GM12878 (cell line): Measurements from ENCODE around the gene MMP1. TPM values are rescaled to one million over a fixed set of nuclear protein-coding genes. Genes with fewer than 3 reads are reported as not detected.

Experiments
- ATAC-seq: fragments of 200-7000 bp; cut with Tn5 transposase; 3 replicates; pipeline ENCODE4 v1.9.1; 2020; ENCODE audit warnings: mild to moderate bottlenecking, moderate library complexity
- BruUV-seq: library from RNA; stranded (reverse); fragments of 400-500 nt; replicated peaks from 2 replicates; lab custom pipeline; 2021; lab: Mats Ljungman, UMichigan
- CTCF ChIA-PET: fragments of 300-600 bp; sonication (Branson Sonifier 250); formaldehyde crosslinking; extraction: SDS; loops from one replicate; lab custom pipeline; 2021; ENCODE audit warnings: inconsistent platforms; lab: Yijun Ruan, JAX
- POLR2A ChIA-PET: fragments of 350-600 bp; formaldehyde crosslinking; extraction: SDS; loops from one replicate; lab custom pipeline; 2021; ENCODE audit warnings: inconsistent platforms; lab: Charles Lee
- RAD21 ChIA-PET: fragments of 300-600 bp; sonication (Branson Sonifier 250); formaldehyde crosslinking; loops from one replicate; lab custom pipeline; 2023; ENCODE audit warnings: antibody characterized with exemption; ENCODE audit not compliant: unreplicated experiment; lab: Charles Lee
- SMC1A ChIA-PET: fragments of 300-600 bp; sonication (Branson Sonifier 250); formaldehyde crosslinking; loops from one replicate; lab custom pipeline; 2023; ENCODE audit not compliant: unreplicated experiment, uncharacterized antibody; lab: Charles Lee
- DNase-seq: peaks from one replicate; pipeline ENCODE4 v3.0.0-alpha.2; 2011; ENCODE audit warnings: low read depth, low spot score
- FAIRE-seq: peaks from 3 replicates; lab custom pipeline; 2011; peaks lifted over from hg19 to GRCh38; lab: Jason Lieb, UNC
- H2AFZ ChIP-seq: 2 replicates; pipeline ENCODE4 v1.6.0; 2011; ENCODE audit warnings: low read depth, low read length, control low read depth; ENCODE audit not compliant: control insufficient read depth
- H3K27ac ChIP-seq: 2 replicates; pipeline ENCODE4 v1.5.1; 2011; ENCODE audit warnings: control low read depth; ENCODE audit not compliant: control insufficient read depth, insufficient read depth
- H3K27me3 ChIP-seq, 2 experiments: replicated peaks in 1 of 2; 2 replicates each; pipeline versions ENCODE4 v1.6.0 to v1.6.1; 2011; ENCODE audit warnings: low read length in 1 of 2; ENCODE audit not compliant: control insufficient read depth in 2 of 2, insufficient read depth in 2 of 2
- H3K36me3 ChIP-seq, 2 experiments: 2 replicates each; pipeline ENCODE4 v1.5.1; 2011; ENCODE audit warnings: low read length in 1 of 2; ENCODE audit not compliant: control insufficient read depth in 2 of 2, insufficient read depth in 2 of 2
- H3K4me1 ChIP-seq: 2 replicates; pipeline ENCODE4 v1.6.1; 2011; ENCODE audit warnings: mild to moderate bottlenecking, low read length, moderate library complexity, mixed read lengths; ENCODE audit not compliant: control insufficient read depth, insufficient read depth
- H3K4me2 ChIP-seq: 2 replicates; pipeline ENCODE4 v1.6.0; 2011; ENCODE audit warnings: control low read depth; ENCODE audit not compliant: control insufficient read depth, insufficient read depth
- H3K4me3 ChIP-seq: fragments of 200-600 bp; sonication (generic); 2 replicates; pipeline ENCODE4 v1.5.1; 2016
- H3K79me2 ChIP-seq: 2 replicates; pipeline ENCODE4 v1.6.0; 2011; ENCODE audit warnings: low read length; ENCODE audit not compliant: control insufficient read depth, insufficient read depth
- H3K9ac ChIP-seq: 2 replicates; pipeline ENCODE4 v1.8.0; 2011; ENCODE audit warnings: low read length, control low read depth, mixed read lengths; ENCODE audit not compliant: control insufficient read depth, insufficient read depth
- H3K9me3 ChIP-seq: replicated peaks from 3 replicates; pipeline ENCODE4 v1.5.1; 2011; ENCODE audit warnings: mild to moderate bottlenecking, low read length; ENCODE audit not compliant: control insufficient read depth, insufficient read depth
- H4K20me1 ChIP-seq: 2 replicates; pipeline ENCODE4 v1.6.0; 2011; ENCODE audit not compliant: control insufficient read depth, insufficient read depth
- ATF7 ChIP-seq: fragments of 450-650 bp; IDR thresholded peaks from 2 replicates; pipeline ENCODE4 v1.6.1; 2016; ENCODE audit warnings: low read depth, mild to moderate bottlenecking
- CREB1 ChIP-seq: IDR thresholded peaks from 2 replicates; pipeline ENCODE4 v1.6.1; 2012; ENCODE audit warnings: low read depth, mild to moderate bottlenecking, inconsistent platforms
- HDGF ChIP-seq: fragments of 450-650 bp; IDR thresholded peaks from 2 replicates; pipeline ENCODE4 v1.6.1; 2016; ENCODE audit warnings: antibody characterized with exemption
- IRF4 ChIP-seq: IDR thresholded peaks from 2 replicates; pipeline ENCODE4 v1.6.1; 2011; ENCODE audit warnings: low read depth, low read length
- PAX5 ChIP-seq: IDR thresholded peaks from 2 replicates; pipeline ENCODE4 v1.6.1; 2011; ENCODE audit warnings: low read depth, low read length, borderline replicate concordance
- REST ChIP-seq: IDR thresholded peaks from 2 replicates; pipeline ENCODE4 v1.6.1; 2012; ENCODE audit warnings: mild to moderate bottlenecking, low read depth, low read length
- ZNF687 ChIP-seq: fragments of 450-650 bp; IDR thresholded peaks from 2 replicates; pipeline ENCODE4 v1.6.1; 2017; ENCODE audit warnings: mild to moderate bottlenecking, moderate library complexity
- WGBS: methylation state at CpG from one replicate; pipeline ENCODE4 v1.1.6; 2016; ENCODE audit warnings: low lambda C conversion rate; ENCODE audit not compliant: insufficient replicate concordance, insufficient coverage; ENCODE audit errors: missing lambda C conversion rate; 5-methylcytosine and 5-hydroxymethylcytosine counted together
- in situ Hi-C: fragments of 300-500 bp; cut with MboI; formaldehyde crosslinking; loops from 9 replicates; pipeline ENCODE4 v1.14.3; 2018; ENCODE audit warnings: mixed read lengths
- intact Hi-C: fragments of 100-400 bp; cut with micrococcal nuclease; formaldehyde crosslinking; loops from one replicate; pipeline ENCODE4 v1.14.2; 2022; ENCODE audit not compliant: unreplicated experiment
- polyA plus RNA-seq, 11 experiments: library from polyadenylated mRNA; depleted of rRNA in 4 of 11; unstranded in 6 of 11; stranded (reverse) in 5 of 11; fragments of >200 nt; fragmentation: Nextera tagmentation in 4 of 11; fragmentation: Illumina TruSeq in 1 of 11; extraction: Ambion mirVana in 4 of 11; extraction: Trizol in 1 of 11; gene quantifications; 1 replicate in 1 of 11; 2 replicates in 10 of 11; pipeline versions ENCODE4 v1.2.1 to v1.2.3, GENCODE V29; 2011 to 2016; ENCODE audit warnings: inconsistent platforms in 2 of 11, missing spikeins in 2 of 11, low read depth in 1 of 11
- total RNA-seq, 4 experiments: library from RNA; depleted of rRNA in 3 of 4; stranded (reverse); fragments of >200 nt in 3 of 4; fragmentation: Illumina TruSeq in 1 of 4; extraction: Trizol in 1 of 4; gene quantifications; 2 replicates each; pipeline versions ENCODE4 v1.2.1 to v1.2.3, GENCODE V29; 2013 to 2021

Gene MMP1
- total and polyA plus RNA-seq, 10 of the 15 experiments (the other 5 are each of a cell fraction or from before 2014, with no cell fraction given), result not detected

DNA sequence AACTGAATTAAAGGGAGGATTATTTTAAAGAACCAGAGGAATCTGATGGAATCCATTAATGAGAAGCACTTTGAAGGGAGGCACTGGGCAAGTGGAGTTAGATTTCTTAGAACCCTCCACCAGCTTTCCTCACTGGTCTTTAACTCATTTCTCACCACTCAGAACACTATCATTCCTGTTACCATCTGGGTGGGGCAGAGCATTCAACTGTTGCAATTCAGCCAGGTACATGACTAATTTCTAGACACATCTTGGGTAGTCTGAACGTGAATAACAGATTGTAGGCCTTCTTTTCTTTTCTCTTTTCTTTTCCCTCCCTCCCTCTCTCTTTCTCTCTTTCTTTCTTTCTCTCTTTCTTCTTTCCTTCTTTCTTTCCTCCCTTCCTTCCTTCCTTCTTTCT is 15.5 kb upstream of the MMP1 start:
- ChIA-PET RAD21 (no interaction called here), SMC1A (no interaction called here), CTCF (no interaction called here), POLR2A (no interaction called here)
- Histone ChIP-seq H2AFZ (no peak overlapping the region), H3K4me2 (no peak overlapping the region), H3K79me2 (no peaks in the 10 kb centered on the region), H3K4me1 (no peaks in the 10 kb centered on the region), H3K9me3 (no peaks in the 10 kb centered on the region), H3K27me3 (peaks cover 0 to 2% of the 10 kb centered on the region in 2 experiments; a peak in 1 of 4 replicates), H4K20me1 (no peaks in the 10 kb centered on the region), H3K4me3 (no peak overlapping the region), H3K9ac (no peak overlapping the region), H3K27ac (no peak overlapping the region), H3K36me3 (no peaks in the 10 kb centered on the region)
- no TSS peak for BruUV-seq
- DNase-seq (no peak), FAIRE-seq (no peak), ATAC-seq (no peak)
- 0% methylated on average over 1 of the region's 1 CpG for WGBS
- TF ChIP-seq HDGF (no peak), PAX5 (no peak), ATF7 (no peak), ZNF687 (no peak), REST (no peak), IRF4 (no peak), CREB1 (no peak)
- in situ Hi-C loops, result no loop called here
- intact Hi-C loops, result no loop called here
